Measurements from ENCODE around the gene NPAP1. TPM values are rescaled to one million over a fixed set of nuclear protein-coding genes. Genes with fewer than 3 reads are reported as not detected.
"Not testable (repeated sequence)": the region's sequence is repeated elsewhere in the genome, so short reads cannot be mapped to it uniquely, and the experiment has no call there.

The NPAP1 gene
- total and polyA plus RNA-seq, 12 donors, result under 0.01 to 0.03 TPM; not detected in 10

GRCh38 chr15:24678485-24678884 is 2.9 kb downstream of the NPAP1 start:
- Histone ChIP-seq H3K27ac (no peak overlapping the region), H3K9me3 (peaks cover 0 to 33% (median 0%) of the 10 kb centered on the region in 11 donors), H3K36me3 (no peaks in the 10 kb centered on the region), H3K27me3 (no peaks in the 10 kb centered on the region), H3K4me1 (no peaks in the 10 kb centered on the region), H3K4me3 (no peak overlapping the region)
- DNase-seq (no peak), ATAC-seq (no peak)
- intact Hi-C loops (cut with DNase I), result no loop called here
- WGBS, 2 donors, result 50 to 62% methylated on average over 1 of the region's 1 CpG
- no peak for TF ChIP-seq CTCF (IDR thresholded peaks at IDR 0.05)

- whole genome bisulfite sequencing, 2 donors, result 42 to 63% methylated on average over 3 of the region's 3 CpGs
- TF ChIP-seq CTCF (IDR thresholded peaks at IDR 0.05), result no peak
- Histone ChIP-seq H3K9me3 (peaks cover 0 to 11% (median 0%) of the 10 kb centered on the region in 11 donors), H3K27ac (no peak overlapping the region), H3K27me3 (no peaks in the 10 kb centered on the region), H3K4me1 (no peaks in the 10 kb centered on the region), H3K36me3 (no peaks in the 10 kb centered on the region), H3K4me3 (no peak overlapping the region)
- no peak for DNase-seq
- intact Hi-C loops (cut with DNase I), result no loop called here
- no peak for ATAC-seq
Observed at GRCh38 chr15:24682002-24682401, 6.4 kb downstream of the NPAP1 start.

GRCh38 chr15:24682905-24683304 is 7.3 kb downstream of the NPAP1 start:
- intact Hi-C loops (cut with DNase I); ATAC-seq; H3K4me3 ChIP-seq; H3K4me1 ChIP-seq; DNase-seq; H3K27ac ChIP-seq; H3K27me3 ChIP-seq; H3K9me3 ChIP-seq; H3K36me3 ChIP-seq: not testable (repeated sequence)
- 84 to 89% methylated on average over 4 of the region's 4 CpGs for WGBS, 2 donors

- Histone ChIP-seq H3K27me3 (no peaks in the 10 kb centered on the region), H3K36me3 (no peaks in the 10 kb centered on the region), H3K9me3 (peaks cover 0 to 3% (median 0%) of the 10 kb centered on the region in 11 donors), H3K4me1 (no peaks in the 10 kb centered on the region), H3K27ac (no peak overlapping the region), H3K4me3 (no peak overlapping the region)
- ATAC-seq (no peak), DNase-seq (no peak)
- 91 to 100% methylated on average over 1 of the region's 1 CpG for WGBS, 2 donors
- intact Hi-C loops (cut with DNase I), result no loop called here
- no peak for TF ChIP-seq CTCF (IDR thresholded peaks at IDR 0.05)
Observed at GRCh38 chr15:24683736-24684135, 8.2 kb downstream of the NPAP1 start.

- TF ChIP-seq CTCF (IDR thresholded peaks at IDR 0.05), result no peak
- no peaks in the 10 kb centered on the region for H3K27me3 ChIP-seq
- intact Hi-C loops (cut with DNase I), result no loop called here
- no peaks in the 10 kb centered on the region for H3K36me3 ChIP-seq
- 59 to 63% methylated on average over 1 of the region's 1 CpG for WGBS, 2 donors
- no peaks in the 10 kb centered on the region for H3K4me1 ChIP-seq
- H3K27ac ChIP-seq, result no peak overlapping the region
- no peak overlapping the region for H3K4me3 ChIP-seq
- ATAC-seq (no peak), DNase-seq (no peak)
- peaks cover 0 to 3% (median 0%) of the 10 kb centered on the region in 11 donors for H3K9me3 ChIP-seq
Observed at GRCh38 chr15:24684313-24684712, 8.7 kb downstream of the NPAP1 start.
